SW 1271 (cell line): Measurements from ENCODE around the gene RBM3.

Experiments
- DNase-seq, 2 experiments: peaks; one replicate each; lab custom pipeline; 2025; lab: John Stamatoyannopoulos, UW

RBM3 gene

DNA sequence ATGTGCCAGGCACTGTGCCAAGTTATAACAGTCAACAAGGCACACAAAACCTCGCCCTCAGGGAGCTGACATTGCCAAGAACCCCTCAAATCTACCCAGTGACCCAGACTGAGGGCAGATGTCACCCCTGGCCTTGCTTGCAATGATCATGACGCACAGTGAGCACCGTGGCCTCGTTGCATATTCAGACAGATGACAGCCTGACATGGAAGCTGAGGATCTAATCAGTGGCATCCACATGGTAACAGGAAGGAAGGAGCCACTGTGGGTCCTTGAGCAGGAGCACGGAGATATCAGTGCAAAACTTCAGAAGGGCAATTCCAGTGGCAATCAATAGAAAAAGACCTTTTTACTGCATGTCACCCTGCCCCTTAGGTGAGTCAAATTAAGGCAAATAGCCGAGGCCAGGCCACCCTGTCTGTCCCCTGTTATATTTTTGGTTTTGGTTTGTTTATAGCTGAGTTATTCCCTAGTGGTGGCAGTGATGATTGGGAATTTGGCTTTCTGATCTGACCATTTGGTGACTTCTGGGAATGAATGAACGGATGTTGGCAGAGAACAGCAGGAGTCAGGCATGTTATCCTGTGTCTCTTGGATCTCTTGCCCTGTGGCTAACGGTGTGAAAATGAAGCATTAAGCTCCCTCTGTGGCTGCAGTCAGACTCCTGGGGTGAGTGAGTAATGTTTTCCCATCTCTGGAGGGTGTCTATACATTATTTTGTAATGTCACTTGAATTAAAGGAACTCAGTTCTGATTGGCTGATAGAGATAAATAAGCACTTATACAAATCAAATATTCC is 43.5 kb downstream of the RBM3 start:
- DNase-seq, result no peak

DNA sequence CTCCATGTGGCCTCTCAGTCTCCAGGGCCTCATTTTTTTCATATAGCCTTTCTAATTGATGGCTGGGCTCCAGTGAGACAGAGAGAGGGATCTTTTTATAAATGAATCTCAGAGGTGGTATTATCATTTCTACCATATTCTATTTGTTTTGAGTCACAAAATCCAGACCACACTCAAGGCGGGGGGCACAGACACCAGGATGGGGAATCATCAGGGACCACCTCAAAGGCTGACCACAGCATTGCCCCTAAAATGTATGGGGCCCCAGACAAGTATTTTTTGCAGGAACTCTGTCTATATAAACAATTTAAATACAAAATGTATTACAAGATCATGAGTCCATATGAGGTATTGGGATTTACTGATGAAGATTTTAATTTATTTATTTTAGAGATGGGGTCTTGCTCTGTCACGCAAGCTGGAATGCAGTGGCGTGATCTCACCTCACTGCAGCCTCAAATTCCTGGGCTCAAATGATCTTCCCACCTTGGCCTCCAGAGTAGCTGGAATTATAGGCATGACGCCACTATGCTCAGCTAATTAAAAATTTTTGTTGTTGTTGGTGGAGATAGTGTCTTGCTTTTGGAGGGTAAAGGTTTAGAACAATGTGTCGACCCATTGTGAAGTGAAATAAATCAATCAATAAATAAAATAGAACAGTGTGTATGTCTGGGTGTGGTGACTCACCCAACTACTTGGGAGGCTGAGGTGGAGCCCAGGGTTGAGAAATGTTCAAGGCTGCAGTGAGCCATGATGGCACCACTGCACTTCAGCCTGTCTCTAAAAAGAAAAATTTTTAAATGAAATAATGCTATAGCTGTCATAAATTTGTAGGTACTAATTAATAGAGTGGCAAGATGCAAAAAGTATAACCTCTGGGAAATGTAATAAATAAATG is 52.4 kb downstream of the RBM3 start:
- DNase-seq, result no peak
